Hepatocyte (in vitro differentiated cells): Measurements from ENCODE around the gene MICAL3.

ENCODE experiments used
- CTCF ChIP-seq: fragments of 200-600 bp; sonication (generic); IDR thresholded peaks from 2 replicates; pipeline ENCODE4 v1.5.1; 2016; ENCODE audit warnings: antibody characterized with exemption, mild to moderate bottlenecking; ENCODE audit not compliant: poor library complexity
- EZH2 ChIP-seq: fragments of 200-600 bp; sonication (generic); IDR thresholded peaks from 2 replicates; pipeline ENCODE4 v1.6.1; 2016; ENCODE audit warnings: antibody characterized with exemption, mild to moderate bottlenecking, borderline replicate concordance

- TF ChIP-seq CTCF = no peak
- no peak for TF ChIP-seq EZH2
Observed at GRCh38 chr22:18044548-18045271, 20.3 kb upstream of the MICAL3 start.
